Progenitor cell of endocrine pancreas (in vitro differentiated cells): ENCODE data around the gene ANKRD6. TPM values are rescaled to one million over a fixed set of nuclear protein-coding genes. Genes with fewer than 3 reads are reported as not detected.

Source experiments
- DNase-seq: peaks from one replicate; pipeline ENCODE4 v3.0.0; 2021; ENCODE audit warnings: low spot score; ENCODE audit not compliant: unreplicated experiment
- H3K27ac Mint-ChIP-seq: 2 replicates; pipeline ENCODE4 v1.8.0; 2021; ENCODE audit warnings: mild to moderate bottlenecking, moderate library complexity, mixed read lengths
- H3K27me3 Mint-ChIP-seq: 2 replicates; pipeline ENCODE4 v1.8.0; 2021; ENCODE audit warnings: mixed read lengths
- H3K36me3 Mint-ChIP-seq: 2 replicates; pipeline ENCODE4 v1.8.0; 2022; ENCODE audit warnings: mixed read lengths; ENCODE audit not compliant: insufficient read depth
- H3K4me1 Mint-ChIP-seq: 2 replicates; pipeline ENCODE4 v1.8.0; 2021; ENCODE audit warnings: low read depth, mixed read lengths
- H3K4me3 Mint-ChIP-seq: 2 replicates; pipeline ENCODE4 v1.8.0; 2021; ENCODE audit warnings: low read depth, mild to moderate bottlenecking, moderate library complexity, mixed read lengths
- H3K9me3 Mint-ChIP-seq: 2 replicates; pipeline ENCODE4 v1.8.0; 2021; ENCODE audit warnings: low read depth, mixed read lengths
- CTCF ChIP-seq: fragments of 200-600 bp; sonication (generic); IDR thresholded peaks from one replicate; pipeline ENCODE4 v1.5.0; 2021; ENCODE audit warnings: antibody characterized with exemption, mild to moderate bottlenecking; ENCODE audit not compliant: unreplicated experiment
- total RNA-seq: library from RNA; stranded (reverse); gene quantifications from 2 replicates; pipeline ENCODE4 v1.2.1, GENCODE V29; 2021

ANKRD6 gene
- total RNA-seq, 1 donor from 2014 or later, result 32.4 TPM

GRCh38 chr6:89500611-89501010 is 67.7 kb downstream of the ANKRD6 start:
- TF ChIP-seq CTCF, result no peak
- H3K4me1 Mint-ChIP-seq, result peaks cover 10% of the 10 kb centered on the region
- H3K27ac Mint-ChIP-seq, result no peak overlapping the region

GRCh38 chr6:89501222-89501621 is 68.3 kb downstream of the ANKRD6 start:
- Mint-ChIP-seq H3K27ac (no peak overlapping the region), H3K9me3 (no peaks in the 10 kb centered on the region), H3K27me3 (no peaks in the 10 kb centered on the region), H3K36me3 (no peaks in the 10 kb centered on the region), H3K4me3 (no peak overlapping the region), H3K4me1 (peaks cover 10% of the 10 kb centered on the region)
- DNase-seq, result no peak
- TF ChIP-seq CTCF, result no peak

More at GRCh38 chr6:89500611-89501010, 67.7 kb downstream of the ANKRD6 start:
- no peak for DNase-seq
- Mint-ChIP-seq H3K9me3 (no peaks in the 10 kb centered on the region), H3K4me3 (no peak overlapping the region), H3K36me3 (no peaks in the 10 kb centered on the region), H3K27me3 (no peaks in the 10 kb centered on the region)

DNA sequence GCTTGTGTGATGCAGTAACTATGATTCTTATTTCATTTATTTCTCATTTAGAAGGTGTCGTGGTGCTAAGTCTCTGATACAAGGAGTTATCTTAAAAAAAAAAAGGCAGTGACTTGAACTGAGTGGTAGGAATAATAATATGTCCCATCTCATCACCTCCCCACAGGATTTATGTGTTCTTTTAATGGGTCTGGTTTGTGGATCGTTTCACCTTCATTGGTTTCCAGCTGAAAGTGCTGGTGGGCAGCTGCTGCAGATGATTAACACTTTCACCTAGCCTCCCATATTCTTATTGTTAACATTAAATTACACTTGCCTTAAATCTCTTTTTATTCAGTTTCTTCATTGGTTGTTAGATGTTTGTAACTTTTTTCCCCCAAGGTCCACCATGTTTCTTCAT is 68.8 kb downstream of the ANKRD6 start:
- peaks cover 13% of the 10 kb centered on the region for H3K4me1 Mint-ChIP-seq
- H3K27me3 Mint-ChIP-seq, result no peaks in the 10 kb centered on the region
- no peaks in the 10 kb centered on the region for H3K9me3 Mint-ChIP-seq
- TF ChIP-seq CTCF, result no peak
- H3K36me3 Mint-ChIP-seq, result no peaks in the 10 kb centered on the region
- H3K4me3 Mint-ChIP-seq, result no peak overlapping the region
- H3K27ac Mint-ChIP-seq, result no peak overlapping the region
- no peak for DNase-seq

DNA sequence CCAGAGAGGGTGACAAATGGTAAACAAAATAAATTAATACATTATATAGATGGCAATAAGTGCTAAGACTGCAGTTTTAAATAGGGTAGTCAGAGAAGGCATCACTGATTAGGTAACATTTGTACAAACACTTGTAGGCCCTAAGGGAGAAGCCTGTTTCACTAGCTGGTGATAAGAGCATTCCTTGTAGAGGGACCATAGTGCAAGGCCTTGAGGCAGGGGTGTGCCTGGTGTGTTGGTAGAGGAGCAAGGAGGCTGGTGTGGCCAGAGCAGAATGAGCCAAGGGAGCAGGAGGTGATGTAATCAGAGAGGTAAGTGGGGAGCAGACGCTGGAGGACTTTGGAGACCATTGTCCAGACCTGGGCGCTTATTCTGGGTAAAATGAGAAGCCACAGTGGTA is 70.7 kb downstream of the ANKRD6 start:
- DNase-seq, result no peak
- no peak for TF ChIP-seq CTCF
- H3K4me3 Mint-ChIP-seq, result no peak overlapping the region
- H3K27me3 Mint-ChIP-seq, result no peaks in the 10 kb centered on the region
- peaks cover 22% of the 10 kb centered on the region for H3K4me1 Mint-ChIP-seq
- H3K36me3 Mint-ChIP-seq, result no peaks in the 10 kb centered on the region
- no peaks in the 10 kb centered on the region for H3K9me3 Mint-ChIP-seq
- H3K27ac Mint-ChIP-seq, result no peak overlapping the region

GRCh38 chr6:89505847-89506246 is 72.9 kb downstream of the ANKRD6 start:
- DNase-seq, result no peak
- no peak for TF ChIP-seq CTCF
- H3K4me3 Mint-ChIP-seq, result no peak overlapping the region
- peak overlapping the region; percentile 9 for H3K27ac Mint-ChIP-seq
- no peaks in the 10 kb centered on the region for H3K9me3 Mint-ChIP-seq
- no peaks in the 10 kb centered on the region for H3K36me3 Mint-ChIP-seq
- no peaks in the 10 kb centered on the region for H3K27me3 Mint-ChIP-seq
- H3K4me1 Mint-ChIP-seq, result peaks cover 20% of the 10 kb centered on the region
